H1 (cell line): ENCODE data around the gene SMARCAL1. TPM values are rescaled to one million over a fixed set of nuclear protein-coding genes. Genes with fewer than 3 reads are reported as not detected.

ENCODE experiments used
- CTCF ChIA-PET: fragments of 300-600 bp; sonication (Branson Sonifier 250); formaldehyde crosslinking; loops from one replicate; lab custom pipeline; 2021; ENCODE audit not compliant: partially characterized antibody; lab: Charles Lee
- POLR2A ChIA-PET: fragments of 300-600 bp; sonication (Branson Sonifier 250); formaldehyde crosslinking; loops from one replicate; lab custom pipeline; 2021; ENCODE audit warnings: inconsistent platforms; ENCODE audit not compliant: partially characterized antibody; lab: Charles Lee
- DNase-seq, 2 experiments: peaks; one replicate each; pipeline versions ENCODE4 v3.0.0 to v3.0.0-alpha.2; 2010 to 2022; ENCODE audit warnings: low spot score in 2 of 2, low read depth in 1 of 2, mixed read lengths in 1 of 2
- FAIRE-seq: peaks from 2 replicates; lab custom pipeline; 2011; peaks lifted over from hg19 to GRCh38; lab: Jason Lieb, UNC
- H2AFZ ChIP-seq: 2 replicates; pipeline ENCODE4 v1.8.1; 2012; ENCODE audit warnings: low read length, inconsistent platforms
- H2AK5ac ChIP-seq: 2 replicates; pipeline ENCODE4 v1.6.1; 2013; ENCODE audit warnings: low read depth, low read length
- H2BK120ac ChIP-seq: replicated peaks from 2 replicates; pipeline ENCODE3; 2013; ENCODE audit warnings: low read depth, low read length, inconsistent platforms
- H2BK12ac ChIP-seq: 2 replicates; pipeline ENCODE4 v1.6.1; 2013; ENCODE audit warnings: low read depth, low read length
- H2BK15ac ChIP-seq: 2 replicates; pipeline ENCODE4 v1.6.1; 2013; ENCODE audit warnings: low read length
- H2BK20ac ChIP-seq: 2 replicates; pipeline ENCODE4 v1.6.1; 2013; ENCODE audit warnings: low read length
- H2BK5ac ChIP-seq: 2 replicates; pipeline ENCODE4 v1.6.1; 2013; ENCODE audit warnings: low read depth, low read length
- H3K14ac ChIP-seq: 2 replicates; pipeline ENCODE4 v1.6.1; 2013; ENCODE audit warnings: inconsistent platforms; ENCODE audit not compliant: insufficient read length
- H3K18ac ChIP-seq: 2 replicates; pipeline ENCODE4 v1.6.1; 2013; ENCODE audit warnings: low read length; ENCODE audit errors: extremely low read depth
- H3K23ac ChIP-seq: 2 replicates; pipeline ENCODE4 v1.6.1; 2013; ENCODE audit warnings: inconsistent platforms; ENCODE audit not compliant: insufficient read length
- H3K23me2 ChIP-seq: 2 replicates; pipeline ENCODE4 v1.6.1; 2013; ENCODE audit warnings: low read depth, low read length
- H3K27ac ChIP-seq: 2 replicates; pipeline ENCODE4 v1.6.1; 2011; ENCODE audit warnings: low read depth, low read length, inconsistent platforms
- H3K27me3 ChIP-seq, 4 experiments: replicated peaks in 1 of 4; 1 replicate in 1 of 4; 2 replicates in 3 of 4; pipeline versions ENCODE4 v1.6.1 to v1.8.1; 2011 to 2013; ENCODE audit warnings: low read length in 3 of 4, mild to moderate bottlenecking in 3 of 4, inconsistent platforms in 2 of 4, mixed read lengths in 2 of 4, moderate library complexity in 1 of 4; ENCODE audit not compliant: control insufficient read depth in 3 of 4, insufficient read depth in 3 of 4; ENCODE audit errors: extremely low read depth in 1 of 4
- H3K36me3 ChIP-seq, 4 experiments: 2 replicates each; pipeline versions ENCODE4 v1.6.1 to v1.8.1; 2011 to 2013; ENCODE audit warnings: mild to moderate bottlenecking in 4 of 4, low read length in 3 of 4, moderate library complexity in 2 of 4, control low read depth in 1 of 4, inconsistent platforms in 1 of 4; ENCODE audit not compliant: insufficient read depth in 4 of 4, control insufficient read depth in 2 of 4
- H3K4ac ChIP-seq: replicated peaks from 2 replicates; pipeline ENCODE3; 2013; ENCODE audit warnings: low read length, low read depth, mixed read lengths, inconsistent platforms; ENCODE audit not compliant: insufficient read length
- H3K4me1 ChIP-seq, 4 experiments: replicated peaks in 1 of 4; 1 replicate in 1 of 4; 2 replicates in 3 of 4; pipeline versions ENCODE4 v1.6.1 to v1.8.1; 2011 to 2013; ENCODE audit warnings: low read length in 3 of 4, inconsistent platforms in 2 of 4, mixed read lengths in 1 of 4; ENCODE audit not compliant: insufficient read depth in 4 of 4, control insufficient read depth in 3 of 4
- H3K4me2 ChIP-seq, 2 experiments: 2 replicates each; pipeline versions ENCODE4 v1.6.1 to v1.8.1; 2011 to 2013; ENCODE audit warnings: low read depth in 2 of 2, low read length in 2 of 2, control low read depth in 1 of 2, inconsistent platforms in 1 of 2, mild to moderate bottlenecking in 1 of 2; ENCODE audit not compliant: insufficient read depth in 1 of 2
- H3K4me3 ChIP-seq, 4 experiments: fragments of 200-600, 300-600 bp in 1 of 4; sonication (generic), shearing (Covaris generic), sonication (Bioruptor Twin) in 1 of 4; 2 replicates each; pipeline versions ENCODE4 v1.5.1 to v1.8.1; 2011 to 2016; ENCODE audit warnings: low read length in 4 of 4, low read depth in 3 of 4, control low read depth in 2 of 4, inconsistent platforms in 2 of 4, mild to moderate bottlenecking in 2 of 4, mixed read lengths in 1 of 4, moderate library complexity in 1 of 4; ENCODE audit not compliant: insufficient read depth in 2 of 4; ENCODE audit errors: extremely low read depth in 1 of 4
- H3K56ac ChIP-seq: replicated peaks from 2 replicates; pipeline ENCODE3; 2013; ENCODE audit warnings: low read depth, mild to moderate bottlenecking, mixed read lengths, low read length, inconsistent platforms; ENCODE audit not compliant: insufficient read length
- H3K79me1 ChIP-seq: 2 replicates; pipeline ENCODE4 v1.6.1; 2013; ENCODE audit warnings: low read depth, low read length, control low read depth
- H3K79me2 ChIP-seq, 2 experiments: 2 replicates each; pipeline versions ENCODE4 v1.6.1 to v1.8.1; 2012 to 2013; ENCODE audit warnings: low read length in 2 of 2, mild to moderate bottlenecking in 2 of 2, inconsistent platforms in 1 of 2; ENCODE audit not compliant: insufficient read depth in 2 of 2, control insufficient read depth in 1 of 2
- H3K9ac ChIP-seq, 4 experiments: replicated peaks in 1 of 4; 1 replicate in 1 of 4; 2 replicates in 3 of 4; pipeline versions ENCODE4 v1.6.1 to v1.8.1; 2011 to 2013; ENCODE audit warnings: low read depth in 3 of 4, low read length in 3 of 4, control low read depth in 2 of 4, mild to moderate bottlenecking in 2 of 4, moderate library complexity in 2 of 4, inconsistent platforms in 1 of 4; ENCODE audit errors: extremely low read depth in 1 of 4
- H3K9me3 ChIP-seq, 2 experiments: 2 replicates each; pipeline versions ENCODE4 v1.6.1 to v1.8.1; 2012 to 2013; ENCODE audit warnings: mild to moderate bottlenecking in 2 of 2, moderate library complexity in 2 of 2, control low read depth in 1 of 2, inconsistent platforms in 1 of 2, low read depth in 1 of 2, low read length in 1 of 2, mixed read lengths in 1 of 2; ENCODE audit not compliant: insufficient read depth in 2 of 2
- H4K20me1 ChIP-seq, 2 experiments: replicated peaks in 1 of 2; 2 replicates each; pipeline versions ENCODE3 to v1.8.1; 2011 to 2013; ENCODE audit warnings: inconsistent platforms in 2 of 2, low read length in 2 of 2, mild to moderate bottlenecking in 1 of 2; ENCODE audit not compliant: insufficient read depth in 2 of 2, control insufficient read depth in 1 of 2
- H4K5ac ChIP-seq: 2 replicates; pipeline ENCODE4 v1.6.1; 2013; ENCODE audit warnings: low read length, low read depth, mixed read lengths, inconsistent platforms; ENCODE audit not compliant: insufficient read length
- H4K8ac ChIP-seq: 2 replicates; pipeline ENCODE4 v1.8.0; 2013; ENCODE audit warnings: mild to moderate bottlenecking, moderate library complexity, low read length, inconsistent platforms; ENCODE audit not compliant: insufficient read depth; ENCODE audit errors: extremely low read depth
- H4K91ac ChIP-seq: replicated peaks from 2 replicates; pipeline ENCODE3; 2013; ENCODE audit warnings: low read length, mixed read lengths, inconsistent platforms; ENCODE audit not compliant: insufficient read length
- ASH2L ChIP-seq: fragments of 200-600, 300-600 bp; sonication (generic); IDR thresholded peaks from one replicate; pipeline ENCODE4 v1.7.1; 2017; ENCODE audit warnings: low read length
- CBX5 ChIP-seq: fragments of 300-800, 300-1000 bp; sonication (generic); IDR thresholded peaks from 2 replicates; pipeline ENCODE4 v1.7.1; 2016; ENCODE audit warnings: antibody characterized with exemption, low read length, low read depth
- CHD2 ChIP-seq: IDR thresholded peaks from 2 replicates; pipeline ENCODE4 v1.6.1; 2012; ENCODE audit warnings: low read length, improper control_type of control experiment
- EZH2 ChIP-seq: fragments of 200-600 bp; sonication (generic); IDR thresholded peaks from 2 replicates; pipeline ENCODE4 v1.7.1; 2012; ENCODE audit warnings: low read depth, mild to moderate bottlenecking, moderate library complexity, low read length, inconsistent platforms; ENCODE audit not compliant: severe bottlenecking
- FOSL1 ChIP-seq: IDR thresholded peaks from 2 replicates; pipeline ENCODE4 v1.6.1; 2011; ENCODE audit warnings: mild to moderate bottlenecking, low read depth, low read length, moderate library complexity; ENCODE audit not compliant: insufficient read depth
- HDAC2 ChIP-seq, 2 experiments: fragments of 300-600 bp in 1 of 2; sonication (generic) in 1 of 2; IDR thresholded peaks; 2 replicates each; pipeline ENCODE4 v1.6.1; 2011 to 2012; ENCODE audit warnings: low read depth in 2 of 2, low read length in 2 of 2, mild to moderate bottlenecking in 2 of 2, moderate library complexity in 2 of 2, borderline replicate concordance in 1 of 2, inconsistent platforms in 1 of 2
- KDM4A ChIP-seq: IDR thresholded peaks from one replicate; pipeline ENCODE4 v1.7.1; 2012; ENCODE audit warnings: low read depth, mild to moderate bottlenecking, moderate library complexity, low read length, inconsistent platforms; ENCODE audit not compliant: severe bottlenecking
- POLR2AphosphoS5 ChIP-seq: IDR thresholded peaks from 2 replicates; pipeline ENCODE4 v1.6.1; 2011; ENCODE audit warnings: low read depth, low read length
- RXRA ChIP-seq: IDR thresholded peaks from 2 replicates; pipeline ENCODE4 v1.6.1; 2011; ENCODE audit warnings: low read depth, mild to moderate bottlenecking, low read length, moderate library complexity; ENCODE audit not compliant: insufficient read depth
- SUZ12 ChIP-seq: fragments of 200-600 bp; sonication (generic); IDR thresholded peaks from 2 replicates; pipeline ENCODE4 v1.6.1; 2012; ENCODE audit warnings: mild to moderate bottlenecking, inconsistent platforms, low read length, moderate library complexity, mixed read lengths
- YY1 ChIP-seq: IDR thresholded peaks from 2 replicates; pipeline ENCODE4 v1.6.1; 2011; ENCODE audit warnings: low read depth, mild to moderate bottlenecking, low read length
- WGBS, 2 experiments: shearing (Covaris generic) in 1 of 2; methylation state at CpG; one replicate each; pipeline versions ENCODE4 v1.1.6 to v1.1.7; 2013 to 2015; ENCODE audit warnings: low lambda C conversion rate in 2 of 2, mixed read lengths in 2 of 2, inconsistent platforms in 1 of 2, low coverage in 1 of 2, missing lambda C conversion rate in 1 of 2; ENCODE audit not compliant: insufficient replicate concordance in 2 of 2, insufficient coverage in 1 of 2, insufficient read length in 1 of 2; ENCODE audit errors: extremely low coverage in 1 of 2, missing lambda C conversion rate in 1 of 2; 5-methylcytosine and 5-hydroxymethylcytosine counted together
- polyA plus RNA-seq, 7 experiments: library from polyadenylated mRNA; depleted of rRNA in 3 of 7; stranded (reverse) in 5 of 7; unstranded in 2 of 7; fragments of >200 nt in 5 of 7; fragments of 200-250 nt in 2 of 7; gene quantifications; 1 replicate in 5 of 7; 2 replicates in 1 of 7; 4 replicates in 1 of 7; pipeline versions ENCODE4 v1.2.1 to v1.2.3, GENCODE V29; 2011 to 2013; ENCODE audit warnings: missing spikeins in 2 of 7, mixed read lengths in 2 of 7
- total RNA-seq: library from RNA; stranded (reverse); fragmentation: NEBNext Ultra II Directional; extraction: Animal tissue kit (Norgen Biotek cat#: 25700); gene quantifications from 2 replicates; pipeline ENCODE4 v1.2.1, GENCODE V29; 2021

The SMARCAL1 gene
- total and polyA plus RNA-seq, 2 of the 8 experiments (the other 6 are each of a cell fraction or from before 2014, with no cell fraction given): 17.6 to 17.9 TPM

- POLR2A ChIA-PET: interaction anchor here (1.1 to 2.1 kb wide), 3 partner anchors 9 to 64 kb away, joined by 4 to 6 read pairs (median 5); no protein-coding TSS in a partner anchor
- H3K27me3 ChIP-seq: no peaks in the 10 kb centered on the region
- no peak overlapping the region for H3K27ac ChIP-seq
- no peak overlapping the region for H2AK5ac ChIP-seq
- H4K91ac ChIP-seq: no peak overlapping the region
- H3K56ac ChIP-seq: no peak overlapping the region
- no peaks in the 10 kb centered on the region for H3K9me3 ChIP-seq
- H3K23me2 ChIP-seq: no peaks in the 10 kb centered on the region
- no peak overlapping the region for H4K8ac ChIP-seq
- H3K4me2 ChIP-seq: no peak overlapping the region
- no peak overlapping the region for H3K14ac ChIP-seq
- no peaks in the 10 kb centered on the region for H3K79me2 ChIP-seq
- no peak overlapping the region for H3K4me3 ChIP-seq
- FAIRE-seq: no peak
- no peaks in the 10 kb centered on the region for H3K79me1 ChIP-seq
- no peak overlapping the region for H3K4ac ChIP-seq
- H4K5ac ChIP-seq: no peak overlapping the region
- H2BK5ac ChIP-seq: no peak overlapping the region
- no peaks in the 10 kb centered on the region for H3K4me1 ChIP-seq
- no peak overlapping the region for H2BK120ac ChIP-seq
- H2AFZ ChIP-seq: no peak overlapping the region
- WGBS, 2 experiments: 91% methylated on average over 2 of the region's 2 CpGs; no CpG with 5 or more reads in 1 of the 2 experiments
- no peak overlapping the region for H3K9ac ChIP-seq
- TF ChIP-seq YY1 (no peak), ASH2L (no peak), CHD2 (no peak), POLR2AphosphoS5 (no peak), RXRA (no peak), CBX5 (no peak), SUZ12 (no peak), HDAC2 (IDR thresholded peaks at IDR 0.05; ENCODE audit: borderline replicate concordance in 1 of 2, low read depth in 2 of 2, low read length in 2 of 2) (no peak), KDM4A (no peak), FOSL1 (no peak), EZH2 (no peak)
- TF ChIP-seq, all 59 proteins: peak for 0
- no peak for DNase-seq
- Histone ChIP-seq H2BK15ac (no peak overlapping the region), H3K36me3 (peaks cover 2 to 38% (median 8%) of the 10 kb centered on the region in 4 experiments; a peak in 5 of 8 replicates), H4K20me1 (peaks cover 0 to 2% of the 10 kb centered on the region in 2 experiments), H2BK20ac (no peak overlapping the region), H2BK12ac (no peak overlapping the region), H3K18ac (no peak overlapping the region), H3K23ac (no peak overlapping the region)
- CTCF ChIA-PET: interaction anchor here (1.0 to 1.5 kb wide), 4 partner anchors 10 to 32 kb away, joined by 3 to 4 read pairs (median 3); no protein-coding TSS in a partner anchor
These were observed 24.1 kb downstream of the SMARCAL1 start for GRCh38 chr2:216436383-216436782.
